Measurements from ENCODE around the gene IGFBP1. TPM values are rescaled to one million over a fixed set of nuclear protein-coding genes. Genes with fewer than 3 reads are reported as not detected.

The IGFBP1 gene
- total and polyA plus RNA-seq, 2 of the 13 experiments (the other 11 are each of a cell fraction or from before 2014, with no cell fraction given) = 5.4 to 885 TPM

- TF ChIP-seq, protein P1, sequence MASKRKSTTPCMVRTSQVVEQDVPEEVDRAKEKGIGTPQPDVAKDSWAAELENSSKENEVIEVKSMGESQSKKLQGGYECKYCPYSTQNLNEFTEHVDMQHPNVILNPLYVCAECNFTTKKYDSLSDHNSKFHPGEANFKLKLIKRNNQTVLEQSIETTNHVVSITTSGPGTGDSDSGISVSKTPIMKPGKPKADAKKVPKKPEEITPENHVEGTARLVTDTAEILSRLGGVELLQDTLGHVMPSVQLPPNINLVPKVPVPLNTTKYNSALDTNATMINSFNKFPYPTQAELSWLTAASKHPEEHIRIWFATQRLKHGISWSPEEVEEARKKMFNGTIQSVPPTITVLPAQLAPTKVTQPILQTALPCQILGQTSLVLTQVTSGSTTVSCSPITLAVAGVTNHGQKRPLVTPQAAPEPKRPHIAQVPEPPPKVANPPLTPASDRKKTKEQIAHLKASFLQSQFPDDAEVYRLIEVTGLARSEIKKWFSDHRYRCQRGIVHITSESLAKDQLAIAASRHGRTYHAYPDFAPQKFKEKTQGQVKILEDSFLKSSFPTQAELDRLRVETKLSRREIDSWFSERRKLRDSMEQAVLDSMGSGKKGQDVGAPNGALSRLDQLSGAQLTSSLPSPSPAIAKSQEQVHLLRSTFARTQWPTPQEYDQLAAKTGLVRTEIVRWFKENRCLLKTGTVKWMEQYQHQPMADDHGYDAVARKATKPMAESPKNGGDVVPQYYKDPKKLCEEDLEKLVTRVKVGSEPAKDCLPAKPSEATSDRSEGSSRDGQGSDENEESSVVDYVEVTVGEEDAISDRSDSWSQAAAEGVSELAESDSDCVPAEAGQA (IDR thresholded peaks at IDR 0.05; ENCODE audit: low read depth) = 0 out of 2 replicates have a peak, but pooled peaks have one; percentile 44
- TF ChIP-seq, protein P1 (CRISPR knock-in tag; IDR thresholded peaks at IDR 0.05; ENCODE audit: borderline replicate concordance) = peak; percentile 78; the same call in 1 of the 2 replicates
- TF ChIP-seq STAT5B (CRISPR knock-in tag; IDR thresholded peaks at IDR 0.05) = no peak
- TF ChIP-seq ZNF577 (CRISPR knock-in tag; IDR thresholded peaks at IDR 0.05; ENCODE audit: borderline replicate concordance, low read depth) = no peak
- TF ChIP-seq ZNF619 (CRISPR knock-in tag; IDR thresholded peaks at IDR 0.05) = peak; percentile 54
- no peak for TF ChIP-seq ZNF20 (CRISPR knock-in tag; IDR thresholded peaks at IDR 0.05)
- TF ChIP-seq ATF7-NPFF (CRISPR knock-in tag; IDR thresholded peaks at IDR 0.05; ENCODE audit: low read depth) = peak; percentile 66; the same call in 1 of the 2 replicates
- no peak; the same call in 1 of the 2 replicates for TF ChIP-seq ZNF616 (CRISPR knock-in tag; IDR thresholded peaks at IDR 0.05; ENCODE audit: low read depth)
- TF ChIP-seq CREB3 (CRISPR knock-in tag; IDR thresholded peaks at IDR 0.05) = no peak
- no peak for TF ChIP-seq TCF7L2 (IDR thresholded peaks at IDR 0.05; ENCODE audit: low read depth, low read length)
- no peak for TF ChIP-seq CENPT (CRISPR knock-in tag; IDR thresholded peaks at IDR 0.05; ENCODE audit: low read depth)
- 0 out of 2 replicates have a peak, but pooled peaks have one; percentile 35 for TF ChIP-seq ISX (CRISPR knock-in tag; conservative IDR thresholded peaks at IDR 0.05)
- 0 out of 2 replicates have a peak, but pooled peaks have one; percentile 29 for TF ChIP-seq ZSCAN31 (CRISPR knock-in tag; IDR thresholded peaks at IDR 0.05; ENCODE audit: low read depth)
- TF ChIP-seq ZNF768 (CRISPR knock-in tag; IDR thresholded peaks at IDR 0.05) = no peak
- TF ChIP-seq TP53 (CRISPR knock-in tag; conservative IDR thresholded peaks at IDR 0.05) = no peak
- TF ChIP-seq ERF (CRISPR knock-in tag; IDR thresholded peaks at IDR 0.05) = no peak; the same call in 1 of the 2 replicates
- TF ChIP-seq YEATS4 (CRISPR knock-in tag; IDR thresholded peaks at IDR 0.05; ENCODE audit: borderline replicate concordance) = peak; percentile 11; the same call in 1 of the 2 replicates
- no peak for TF ChIP-seq SRSF1 (optimal IDR thresholded peaks at IDR 0.05; ENCODE audit: low read depth, low read length)
- TF ChIP-seq FOXA1 (IDR thresholded peaks at IDR 0.05) = no peak
- TF ChIP-seq FOXA1 (CRISPR knock-in tag; IDR thresholded peaks at IDR 0.05) = no peak
These were observed 2.0 kb downstream of the IGFBP1 start (continued) for GRCh38 chr7:45890125-45890901.

Measured in HepG2 (cell line).